ENCODE results near the gene MTMR3. TPM values are rescaled to one million over a fixed set of nuclear protein-coding genes. Genes with fewer than 3 reads are reported as not detected.

MTMR3 gene
- total RNA-seq, 2 experiments from 2014 or later = 57.8 to 60.6 TPM

- DNase-seq = no peak
- Histone ChIP-seq H3K4me1 (ENCODE audit: insufficient read depth, low read length) (peaks cover 16% of the 10 kb centered on the region), H3K27me3 (ENCODE audit: control insufficient read depth in 1 of 2, insufficient read depth in 2 of 2, low read length in 2 of 2) (no peaks in the 10 kb centered on the region), H3K4me3 (ENCODE audit: low read length) (no peak overlapping the region), H3K27ac (ENCODE audit: low read depth in 1 of 2, low read length in 2 of 2) (no peak overlapping the region), H3K36me3 (ENCODE audit: insufficient read depth, low read length) (no peaks in the 10 kb centered on the region), H3K9me3 (ENCODE audit: control insufficient read depth in 1 of 2, insufficient read depth in 1 of 2, low read length in 2 of 2) (no peaks in the 10 kb centered on the region)
- no peak for ATAC-seq (ENCODE audit: poor library complexity)
- CTCF ChIA-PET = no interaction called here
- POLR2A ChIA-PET = interaction anchor here (0.7 kb wide), 1 partner anchor 10 kb away, joined by 3 read pairs; no protein-coding TSS in a partner anchor
- Mint-ChIP-seq H3K4me3 (no peak overlapping the region), H3K9me3 (no peaks in the 10 kb centered on the region), H3K4me1 (ENCODE audit: low read depth) (peaks cover 83% of the 10 kb centered on the region), H3K27me3 (no peaks in the 10 kb centered on the region), H3K36me3 (ENCODE audit: low read depth) (no peaks in the 10 kb centered on the region), H3K27ac (no peak overlapping the region)
- intact Hi-C loops (cut with DNase I, micrococcal nuclease) = no loop called here
- TF ChIP-seq CTCF (IDR thresholded peaks at IDR 0.05) = no peak
Measured at GRCh38 chr22:29912605-29913398, 29.8 kb downstream of the MTMR3 start.

GRCh38 chr22:29914165-29914564 is 31.2 kb downstream of the MTMR3 start:
- H3K27ac ChIP-seq (ENCODE audit: low read depth in 1 of 2, low read length in 2 of 2) = no peak overlapping the region

GRCh38 chr22:29914991-29915533 is 32.1 kb downstream of the MTMR3 start:
- intact Hi-C loops (cut with DNase I, micrococcal nuclease) = no loop called here
- no peak overlapping the region for H3K27ac Mint-ChIP-seq
- DNase-seq (no peak), ATAC-seq (ENCODE audit: poor library complexity) (no peak)
- H3K4me1 ChIP-seq (ENCODE audit: insufficient read depth, low read length) = peaks cover 16% of the 10 kb centered on the region
- POLR2A ChIA-PET = no interaction called here
- H3K27me3 Mint-ChIP-seq = no peaks in the 10 kb centered on the region
- no peaks in the 10 kb centered on the region for H3K9me3 ChIP-seq (ENCODE audit: control insufficient read depth in 1 of 2, insufficient read depth in 1 of 2, low read length in 2 of 2)
- peaks cover 86% of the 10 kb centered on the region for H3K4me1 Mint-ChIP-seq (ENCODE audit: low read depth)
- no peak overlapping the region for H3K27ac ChIP-seq (ENCODE audit: low read depth in 1 of 2, low read length in 2 of 2)
- H3K36me3 Mint-ChIP-seq (ENCODE audit: low read depth) = no peaks in the 10 kb centered on the region
- H3K27me3 ChIP-seq (ENCODE audit: control insufficient read depth in 1 of 2, insufficient read depth in 2 of 2, low read length in 2 of 2) = no peaks in the 10 kb centered on the region
- H3K36me3 ChIP-seq (ENCODE audit: insufficient read depth, low read length) = no peaks in the 10 kb centered on the region
- CTCF ChIA-PET = no interaction called here
- no peak overlapping the region for H3K4me3 Mint-ChIP-seq
- H3K4me3 ChIP-seq (ENCODE audit: low read length) = no peak overlapping the region
- TF ChIP-seq CTCF (IDR thresholded peaks at IDR 0.05) = no peak
- H3K9me3 Mint-ChIP-seq = no peaks in the 10 kb centered on the region

More at GRCh38 chr22:29914165-29914564, 31.2 kb downstream of the MTMR3 start:
- no peak for TF ChIP-seq CTCF (IDR thresholded peaks at IDR 0.05)
- Histone ChIP-seq H3K4me3 (ENCODE audit: low read length) (no peak overlapping the region), H3K4me1 (ENCODE audit: insufficient read depth, low read length) (peaks cover 16% of the 10 kb centered on the region), H3K36me3 (ENCODE audit: insufficient read depth, low read length) (no peaks in the 10 kb centered on the region), H3K9me3 (ENCODE audit: control insufficient read depth in 1 of 2, insufficient read depth in 1 of 2, low read length in 2 of 2) (no peaks in the 10 kb centered on the region), H3K27me3 (ENCODE audit: control insufficient read depth in 1 of 2, insufficient read depth in 2 of 2, low read length in 2 of 2) (no peaks in the 10 kb centered on the region)
- DNase-seq (no peak), ATAC-seq (ENCODE audit: poor library complexity) (no peak)
- ChIA-PET POLR2A (no interaction called here), CTCF (no interaction called here)
- Mint-ChIP-seq H3K36me3 (ENCODE audit: low read depth) (no peaks in the 10 kb centered on the region), H3K4me3 (no peak overlapping the region), H3K9me3 (no peaks in the 10 kb centered on the region), H3K27ac (no peak overlapping the region), H3K27me3 (no peaks in the 10 kb centered on the region), H3K4me1 (ENCODE audit: low read depth) (peaks cover 87% of the 10 kb centered on the region)
- intact Hi-C loops (cut with DNase I, micrococcal nuclease) = no loop called here

All from CD4-positive, alpha-beta T cell (primary cell).